ENCODE data around the gene APOL2. TPM values are rescaled to one million over a fixed set of nuclear protein-coding genes. Genes with fewer than 3 reads are reported as not detected.
A peak's percentile ranks its signal among the peaks of the same experiment; 100 is the strongest.

APOL2 gene
- total and polyA plus RNA-seq, 8 donors: 29.0 to 63.0 (median 35.0) TPM

- no peak for ATAC-seq
- intact Hi-C loops (cut with DNase I): loop anchor here in 1 of 2 donors (10.0 kb wide), 2 partner anchors 76 to 286 kb away; partner anchors contain the start of gene TXN2
- TF ChIP-seq CTCF (IDR thresholded peaks at IDR 0.05): no peak
Observed at GRCh38 chr22:36199001-36199551, 40.3 kb downstream of the APOL2 start.

GRCh38 chr22:36198536-36198935 lies 40.8 kb downstream of the APOL2 start:
- no peaks in the 10 kb centered on the region for H3K9me3 ChIP-seq
- DNase-seq: no peak
- intact Hi-C loops (cut with DNase I): loop anchor here in 1 of 2 donors (10.0 kb wide), 2 partner anchors 76 to 286 kb away; partner anchors contain the start of gene TXN2

More at GRCh38 chr22:36199001-36199551, 40.3 kb downstream of the APOL2 start:
- no peaks in the 10 kb centered on the region for H3K9me3 ChIP-seq
- H3K27me3 ChIP-seq: no peaks in the 10 kb centered on the region
- H3K36me3 ChIP-seq: no peaks in the 10 kb centered on the region
- DNase-seq: no peak
- peaks cover 10 to 47% of the 10 kb centered on the region in 2 donors for H3K4me1 ChIP-seq
- H3K4me3 ChIP-seq: no peak overlapping the region
- H3K27ac ChIP-seq: no peak overlapping the region

GRCh38 chr22:36197514-36198146 lies 41.7 kb downstream of the APOL2 start:
- no peak for TF ChIP-seq CTCF (IDR thresholded peaks at IDR 0.05)
- intact Hi-C loops (cut with DNase I): loop anchor here in 1 of 2 donors (10.0 kb wide), 2 partner anchors 77 to 287 kb away; partner anchors contain the start of gene TXN2
- H3K4me1 ChIP-seq: peaks cover 6 to 47% of the 10 kb centered on the region in 2 donors
- no peaks in the 10 kb centered on the region for H3K27me3 ChIP-seq
- ATAC-seq (no peak), DNase-seq (peak in 1 of 4 donors; percentile 48)
- H3K9me3 ChIP-seq: no peaks in the 10 kb centered on the region
- H3K36me3 ChIP-seq: no peaks in the 10 kb centered on the region
- H3K27ac ChIP-seq: peak overlapping the region in 1 of 2 donors; percentile 50
- H3K4me3 ChIP-seq: no peak overlapping the region

More at GRCh38 chr22:36198536-36198935, 40.8 kb downstream of the APOL2 start:
- Histone ChIP-seq H3K27me3 (no peaks in the 10 kb centered on the region), H3K4me1 (peaks cover 10 to 47% of the 10 kb centered on the region in 2 donors), H3K36me3 (no peaks in the 10 kb centered on the region), H3K27ac (no peak overlapping the region), H3K4me3 (no peak overlapping the region)
- no peak for ATAC-seq
- TF ChIP-seq CTCF (IDR thresholded peaks at IDR 0.05): no peak

GRCh38 chr22:36197065-36197440 lies 42.3 kb downstream of the APOL2 start:
- Histone ChIP-seq H3K27me3 (no peaks in the 10 kb centered on the region), H3K4me1 (peaks cover 5 to 44% of the 10 kb centered on the region in 2 donors), H3K36me3 (no peaks in the 10 kb centered on the region), H3K27ac (peak overlapping the region in 1 of 2 donors; percentile 50), H3K9me3 (no peaks in the 10 kb centered on the region), H3K4me3 (no peak overlapping the region)
- TF ChIP-seq CTCF (IDR thresholded peaks at IDR 0.05): no peak
- intact Hi-C loops (cut with DNase I): loop anchor here in 1 of 2 donors (10.0 kb wide), 2 partner anchors 78 to 288 kb away; partner anchors contain the start of gene TXN2
- DNase-seq (peak in 2 of 4 donors; percentile 66 to 83), ATAC-seq (peak; percentile 39)

Data from left lung (tissue), 10 donors.